IPS-15b (cell line): ENCODE measurements around the gene EMSY.
"Not testable (repeated sequence)": the region's sequence is repeated elsewhere in the genome, so short reads cannot be mapped to it uniquely, and the experiment has no call there.

Experiments
- H3K27me3 ChIP-seq: one replicate; pipeline ENCODE4 v1.6.1; 2013; ENCODE audit warnings: low read length; ENCODE audit not compliant: control insufficient read depth, insufficient read depth
- H3K36me3 ChIP-seq: one replicate; pipeline ENCODE4 v1.6.1; 2013; ENCODE audit warnings: low read length; ENCODE audit not compliant: control insufficient read depth, insufficient read depth
- H3K4me1 ChIP-seq: one replicate; pipeline ENCODE4 v1.6.1; 2013; ENCODE audit warnings: mild to moderate bottlenecking, low read length; ENCODE audit not compliant: control insufficient read depth, insufficient read depth
- H3K4me3 ChIP-seq: one replicate; pipeline ENCODE4 v1.5.1; 2013; ENCODE audit warnings: low read depth, low read length
- H3K9ac ChIP-seq: one replicate; pipeline ENCODE4 v1.6.1; 2013; ENCODE audit warnings: low read depth, mild to moderate bottlenecking, low read length
- H3K9me3 ChIP-seq: one replicate; pipeline ENCODE4 v1.6.1; 2013; ENCODE audit warnings: mild to moderate bottlenecking, low read length; ENCODE audit not compliant: control insufficient read depth, insufficient read depth

EMSY gene

DNA sequence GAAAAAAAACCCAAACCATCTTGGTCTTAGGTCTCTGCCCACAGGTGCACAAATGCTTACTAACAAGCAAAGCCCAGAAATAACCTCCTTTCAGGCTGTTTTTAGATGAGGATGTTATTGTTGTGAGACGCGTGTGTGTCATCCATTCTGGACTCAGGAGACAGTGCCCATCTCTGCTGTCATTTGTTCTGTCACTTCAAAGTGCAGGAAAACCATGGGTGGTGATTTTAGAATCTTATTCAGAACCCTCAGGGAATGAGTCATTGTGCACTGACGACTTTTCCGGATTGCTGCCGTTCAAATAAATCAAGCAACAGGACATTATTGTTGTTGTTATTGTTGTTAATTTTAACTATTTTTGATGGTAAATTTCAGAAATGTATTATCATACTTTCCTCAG, 115.4 kb downstream of the EMSY start:
- Histone ChIP-seq H3K27me3 (no peaks in the 10 kb centered on the region), H3K4me3 (no peak overlapping the region), H3K36me3 (no peaks in the 10 kb centered on the region), H3K4me1 (no peaks in the 10 kb centered on the region), H3K9me3 (no peaks in the 10 kb centered on the region), H3K9ac (no peak overlapping the region)

DNA sequence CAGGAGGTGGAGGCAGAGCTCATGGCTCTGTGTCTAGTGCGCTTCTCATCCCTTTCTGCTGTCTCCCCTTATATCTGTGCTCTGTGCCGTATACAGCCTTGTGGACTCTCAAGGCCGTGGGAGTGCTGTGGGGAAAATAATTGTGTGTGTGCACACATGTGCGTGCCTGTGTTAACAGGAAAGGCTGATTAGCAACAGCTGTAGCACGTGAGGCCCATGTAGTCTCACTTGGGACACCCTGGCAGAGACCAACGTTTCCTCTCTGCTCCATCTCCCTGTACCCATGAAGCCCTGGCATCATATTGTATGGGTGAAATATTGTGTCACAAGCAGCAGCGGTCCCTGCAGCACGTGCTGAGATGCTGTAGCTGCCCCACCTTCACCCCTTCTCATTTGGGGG, 116.4 kb downstream of the EMSY start:
- Histone ChIP-seq H3K9ac (no peak overlapping the region), H3K4me3 (no peak overlapping the region), H3K36me3 (no peaks in the 10 kb centered on the region), H3K9me3 (no peaks in the 10 kb centered on the region), H3K27me3 (no peaks in the 10 kb centered on the region), H3K4me1 (no peaks in the 10 kb centered on the region)

DNA sequence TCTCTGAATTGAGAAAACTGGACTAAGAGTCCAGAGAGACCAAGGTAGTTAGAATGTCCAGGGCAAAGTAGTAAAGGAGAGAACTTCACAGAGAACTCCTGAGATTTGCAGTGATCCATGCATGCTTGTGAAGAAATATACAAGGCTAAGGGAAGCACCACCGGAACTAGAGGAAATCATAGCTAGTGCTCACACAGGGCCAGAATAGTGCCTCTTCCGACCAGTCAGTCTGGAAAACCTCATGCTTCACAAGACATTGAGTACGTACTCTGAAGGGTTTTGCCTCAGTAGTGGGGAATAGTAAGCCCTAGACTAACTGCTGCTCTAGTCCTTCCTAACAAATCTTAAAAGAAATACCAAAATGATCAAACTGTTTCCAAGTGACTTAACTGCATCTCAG, 117.7 kb downstream of the EMSY start:
- Histone ChIP-seq H3K9me3 (no peaks in the 10 kb centered on the region), H3K4me3 (no peak overlapping the region), H3K27me3 (no peaks in the 10 kb centered on the region), H3K4me1 (no peaks in the 10 kb centered on the region), H3K36me3 (no peaks in the 10 kb centered on the region), H3K9ac (no peak overlapping the region)

DNA sequence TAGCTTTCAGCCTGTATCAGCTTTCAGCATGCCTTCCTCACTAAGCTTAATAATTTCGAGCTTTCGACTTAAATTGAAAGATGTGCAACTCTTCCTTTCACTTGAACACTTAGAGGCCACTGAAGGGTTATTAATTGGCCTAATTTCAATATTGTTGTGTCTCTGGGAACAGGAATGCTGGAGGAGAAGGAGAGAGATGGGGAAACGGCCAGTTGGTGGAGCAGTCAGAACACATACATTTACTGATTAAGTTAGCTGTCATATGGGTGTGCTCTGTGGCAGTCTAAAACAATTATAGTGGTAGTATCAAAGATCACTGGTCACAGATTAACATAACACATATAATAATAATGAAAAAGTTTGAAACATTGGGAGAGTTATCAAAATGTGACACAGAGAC, 119.5 kb downstream of the EMSY start:
- H3K4me1 ChIP-seq: no peaks in the 10 kb centered on the region
- no peaks in the 10 kb centered on the region for H3K27me3 ChIP-seq
- no peak overlapping the region for H3K4me3 ChIP-seq
- no peak overlapping the region for H3K9ac ChIP-seq
- H3K9me3 ChIP-seq: no peaks in the 10 kb centered on the region
- no peaks in the 10 kb centered on the region for H3K36me3 ChIP-seq

DNA sequence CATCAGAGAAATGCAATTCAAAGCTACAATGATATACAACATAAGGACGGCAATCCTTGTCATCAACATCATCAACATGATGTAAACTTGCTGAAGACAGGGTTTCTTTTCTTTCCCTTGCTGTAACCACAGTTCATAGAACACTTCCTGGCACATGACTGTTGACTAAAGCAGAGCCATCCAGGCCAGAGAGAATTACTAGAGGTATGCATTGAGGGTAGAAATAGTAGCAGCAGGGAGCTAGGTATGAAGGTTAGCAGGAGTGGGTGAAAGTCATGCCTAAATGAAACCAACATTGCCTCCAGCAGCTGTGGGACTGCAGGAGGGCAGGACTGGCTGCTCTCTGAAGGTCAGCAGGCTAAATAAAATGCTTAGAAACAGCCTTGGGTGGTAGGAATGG, 122.0 kb downstream of the EMSY start:
- no peaks in the 10 kb centered on the region for H3K36me3 ChIP-seq
- H3K27me3 ChIP-seq: no peaks in the 10 kb centered on the region
- no peak overlapping the region for H3K4me3 ChIP-seq
- H3K9me3 ChIP-seq: no peaks in the 10 kb centered on the region
- no peak overlapping the region for H3K9ac ChIP-seq
- H3K4me1 ChIP-seq: no peaks in the 10 kb centered on the region

DNA sequence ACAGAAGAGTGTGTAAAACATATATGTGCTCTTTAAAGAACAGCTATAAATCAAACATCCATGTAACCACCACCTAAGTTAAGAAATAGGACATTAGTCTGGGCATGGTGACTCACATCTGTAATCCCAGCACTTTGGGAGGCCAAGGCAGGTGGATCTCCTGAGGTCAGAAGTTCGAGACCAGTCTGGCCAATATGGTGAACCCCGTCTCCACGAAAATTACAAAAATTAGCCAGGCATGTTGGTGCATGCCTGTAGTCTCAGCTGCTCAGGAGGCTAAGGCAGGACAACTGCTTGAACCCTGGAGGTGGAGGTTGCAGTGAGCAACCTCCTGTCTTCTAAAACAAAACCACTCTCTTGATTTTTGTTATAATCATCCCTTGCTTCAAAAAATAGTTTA, 122.4 kb downstream of the EMSY start:
- Histone ChIP-seq H3K9ac (no peak overlapping the region), H3K27me3 (no peaks in the 10 kb centered on the region), H3K36me3 (no peaks in the 10 kb centered on the region), H3K4me1 (no peaks in the 10 kb centered on the region), H3K9me3 (no peaks in the 10 kb centered on the region), H3K4me3 (no peak overlapping the region)

DNA sequence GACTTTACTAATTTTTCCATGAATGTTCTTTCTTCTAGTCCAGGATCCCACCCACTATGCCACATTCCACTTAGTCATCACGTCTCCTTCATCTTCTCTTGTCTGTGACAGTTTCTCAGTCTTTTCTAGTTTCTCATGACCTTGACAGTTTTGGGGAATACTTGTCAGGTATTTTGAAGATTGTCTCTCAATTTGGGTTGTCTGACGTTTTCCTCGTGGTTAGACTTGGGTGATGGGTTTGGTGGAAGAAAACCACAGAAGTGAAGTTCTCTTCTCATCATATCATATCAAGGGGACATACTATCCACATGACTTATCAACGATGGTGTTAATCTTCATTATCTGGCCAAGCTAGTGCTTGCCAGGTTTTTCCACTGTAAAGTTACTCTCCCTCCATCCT, 123.3 kb downstream of the EMSY start:
- H3K9ac ChIP-seq: no peak overlapping the region
- no peak overlapping the region for H3K4me3 ChIP-seq
- H3K4me1 ChIP-seq: no peaks in the 10 kb centered on the region
- H3K36me3 ChIP-seq: no peaks in the 10 kb centered on the region
- no peaks in the 10 kb centered on the region for H3K9me3 ChIP-seq
- H3K27me3 ChIP-seq: no peaks in the 10 kb centered on the region

DNA sequence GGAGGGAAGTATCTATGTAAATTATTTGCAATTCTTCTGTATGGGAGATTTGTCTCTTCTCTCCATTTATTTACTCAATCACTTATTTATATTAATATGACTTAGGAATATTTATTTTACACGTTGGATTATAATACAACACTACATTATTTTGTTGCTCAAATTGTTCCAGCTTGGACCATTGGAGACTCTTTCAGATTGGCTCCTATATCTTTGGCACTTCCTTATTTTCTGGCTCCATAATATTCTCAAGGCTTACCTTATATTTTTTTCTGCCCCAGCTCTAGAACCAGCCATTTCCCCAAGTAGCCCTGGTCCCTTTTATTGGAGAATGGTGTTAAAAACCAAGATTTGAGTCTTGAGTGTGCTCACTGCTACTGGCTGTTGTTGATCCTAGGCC, 123.8 kb downstream of the EMSY start:
- H3K27me3 ChIP-seq: no peaks in the 10 kb centered on the region
- no peaks in the 10 kb centered on the region for H3K36me3 ChIP-seq
- no peaks in the 10 kb centered on the region for H3K9me3 ChIP-seq
- H3K9ac ChIP-seq: no peak overlapping the region
- no peaks in the 10 kb centered on the region for H3K4me1 ChIP-seq
- no peak overlapping the region for H3K4me3 ChIP-seq

DNA sequence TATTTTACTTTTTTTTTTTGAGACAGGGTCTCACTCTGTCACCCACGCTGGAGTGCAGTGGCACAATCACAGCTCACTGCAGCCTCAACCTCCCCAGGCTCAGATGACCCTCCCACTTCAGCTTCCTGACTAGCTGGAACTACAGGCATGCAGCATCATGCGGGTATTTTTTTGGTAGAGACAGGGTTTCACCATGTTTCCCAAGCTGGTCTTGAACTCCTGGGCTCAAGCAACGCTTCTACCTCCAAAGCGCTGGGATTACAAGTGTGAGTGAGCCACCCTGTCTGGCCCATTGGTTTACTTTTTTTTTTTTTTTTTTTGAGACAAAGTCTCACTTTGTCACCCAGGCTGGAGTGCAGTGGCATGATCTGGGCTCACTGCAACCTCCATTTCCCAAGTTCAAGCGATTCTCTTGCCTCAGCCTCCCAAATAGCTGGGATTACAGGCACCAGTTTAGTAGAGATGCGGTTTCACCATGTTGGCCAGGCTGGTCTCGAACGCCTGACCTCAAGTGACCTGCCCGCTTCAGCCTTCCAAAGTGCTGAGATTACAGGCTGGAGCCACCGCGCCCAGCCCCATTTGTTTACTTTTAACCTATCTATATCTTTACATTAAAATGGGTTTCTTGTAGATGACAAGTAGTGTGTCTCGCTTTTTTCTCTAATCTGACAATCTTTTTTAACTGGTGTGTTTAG, 127.5 kb downstream of the EMSY start:
- H3K9me3 ChIP-seq, H3K36me3 ChIP-seq, H3K4me3 ChIP-seq, H3K9ac ChIP-seq, H3K4me1 ChIP-seq, H3K27me3 ChIP-seq: not testable (repeated sequence)

DNA sequence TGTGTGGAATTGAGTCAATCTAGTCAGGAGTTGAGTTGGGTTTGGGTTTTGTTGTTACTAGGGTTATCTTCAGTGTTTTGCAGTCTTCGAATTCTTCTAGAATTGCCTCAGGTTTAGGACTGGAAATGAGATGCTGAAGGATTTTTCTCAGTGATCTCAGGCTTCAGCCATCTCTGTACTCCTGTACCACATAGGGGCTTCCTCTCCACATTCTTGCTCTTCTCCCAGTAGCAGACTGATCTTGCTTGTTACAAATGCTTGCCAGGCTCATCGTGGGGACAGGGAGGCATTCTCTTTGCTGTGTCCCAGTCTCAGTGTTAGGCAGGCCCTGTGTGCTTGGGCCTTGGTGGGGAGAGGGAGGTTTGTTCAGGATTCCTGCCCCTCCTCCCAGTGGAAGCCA, 129.6 kb downstream of the EMSY start:
- H3K4me1 ChIP-seq: peaks cover 6% of the 10 kb centered on the region
- H3K9ac ChIP-seq: no peak overlapping the region
- no peak overlapping the region for H3K4me3 ChIP-seq
- H3K36me3 ChIP-seq: no peaks in the 10 kb centered on the region
- no peaks in the 10 kb centered on the region for H3K9me3 ChIP-seq
- H3K27me3 ChIP-seq: no peaks in the 10 kb centered on the region

DNA sequence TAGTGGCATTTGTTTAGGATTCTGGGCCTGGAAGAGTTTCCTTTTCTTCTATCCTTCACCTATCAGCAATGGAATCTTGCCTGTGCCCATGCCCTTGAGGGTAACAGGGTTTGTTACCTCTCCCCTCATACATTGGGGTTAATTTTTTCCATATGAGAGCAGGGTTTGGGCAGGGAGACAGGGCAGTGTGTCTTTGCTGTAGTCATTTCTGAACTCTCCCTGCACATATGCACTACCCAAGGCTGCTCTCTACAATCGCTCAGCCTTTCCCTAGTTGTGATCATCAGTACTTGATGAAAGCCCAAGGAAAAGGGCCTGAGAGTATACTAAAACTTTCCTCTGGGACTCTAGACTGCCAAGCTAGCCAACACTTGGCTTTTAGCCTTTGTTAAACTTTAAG, 130.1 kb downstream of the EMSY start:
- no peak overlapping the region for H3K4me3 ChIP-seq
- H3K9ac ChIP-seq: no peak overlapping the region
- H3K27me3 ChIP-seq: no peaks in the 10 kb centered on the region
- H3K4me1 ChIP-seq: peaks cover 6% of the 10 kb centered on the region
- no peaks in the 10 kb centered on the region for H3K9me3 ChIP-seq
- H3K36me3 ChIP-seq: no peaks in the 10 kb centered on the region

DNA sequence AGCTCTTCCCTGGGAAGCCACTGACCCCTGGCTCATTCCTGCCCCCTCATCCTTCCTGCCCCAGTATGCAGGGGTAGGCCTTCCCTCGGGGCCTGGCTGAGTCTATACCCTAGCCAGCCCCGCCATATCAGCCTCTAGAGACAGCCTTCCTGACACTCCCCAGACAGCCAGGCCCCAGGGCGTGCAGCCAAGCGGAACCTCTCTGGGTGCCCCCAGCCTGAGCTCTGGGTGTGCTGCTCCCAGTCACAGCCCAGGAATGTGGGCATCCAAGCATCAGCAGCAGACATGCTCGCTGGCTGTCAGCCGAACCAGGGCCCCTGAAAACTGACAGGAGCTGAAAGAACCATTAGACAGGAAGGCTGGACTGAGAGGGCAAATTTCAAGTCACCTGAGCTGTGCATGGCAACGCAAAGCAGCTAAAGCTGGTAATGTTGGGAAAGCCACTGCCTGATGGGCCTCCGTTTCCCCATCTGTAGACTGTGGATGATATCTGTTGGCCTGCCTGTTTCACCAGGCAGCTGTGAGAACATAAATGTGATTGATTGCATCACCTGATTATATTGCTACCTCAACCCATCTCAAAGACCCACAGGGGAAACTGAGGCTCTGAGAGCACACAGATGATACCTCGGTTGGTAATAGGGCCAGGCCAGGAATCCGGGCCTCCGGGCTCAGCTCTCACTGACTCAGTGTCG, 132.6 kb downstream of the EMSY start:
- peaks cover 6% of the 10 kb centered on the region for H3K4me1 ChIP-seq
- H3K27me3 ChIP-seq: no peaks in the 10 kb centered on the region
- H3K9me3 ChIP-seq: no peaks in the 10 kb centered on the region
- no peak overlapping the region for H3K4me3 ChIP-seq
- H3K9ac ChIP-seq: no peak overlapping the region
- H3K36me3 ChIP-seq: no peaks in the 10 kb centered on the region
